Measurements from ENCODE around the gene SLITRK4. TPM values are rescaled to one million over a fixed set of nuclear protein-coding genes. Genes with fewer than 3 reads are reported as not detected.

Gene SLITRK4
- total RNA-seq, 4 donors from 2014 or later = 1.3 to 6.9 (median 2.4) TPM

DNA sequence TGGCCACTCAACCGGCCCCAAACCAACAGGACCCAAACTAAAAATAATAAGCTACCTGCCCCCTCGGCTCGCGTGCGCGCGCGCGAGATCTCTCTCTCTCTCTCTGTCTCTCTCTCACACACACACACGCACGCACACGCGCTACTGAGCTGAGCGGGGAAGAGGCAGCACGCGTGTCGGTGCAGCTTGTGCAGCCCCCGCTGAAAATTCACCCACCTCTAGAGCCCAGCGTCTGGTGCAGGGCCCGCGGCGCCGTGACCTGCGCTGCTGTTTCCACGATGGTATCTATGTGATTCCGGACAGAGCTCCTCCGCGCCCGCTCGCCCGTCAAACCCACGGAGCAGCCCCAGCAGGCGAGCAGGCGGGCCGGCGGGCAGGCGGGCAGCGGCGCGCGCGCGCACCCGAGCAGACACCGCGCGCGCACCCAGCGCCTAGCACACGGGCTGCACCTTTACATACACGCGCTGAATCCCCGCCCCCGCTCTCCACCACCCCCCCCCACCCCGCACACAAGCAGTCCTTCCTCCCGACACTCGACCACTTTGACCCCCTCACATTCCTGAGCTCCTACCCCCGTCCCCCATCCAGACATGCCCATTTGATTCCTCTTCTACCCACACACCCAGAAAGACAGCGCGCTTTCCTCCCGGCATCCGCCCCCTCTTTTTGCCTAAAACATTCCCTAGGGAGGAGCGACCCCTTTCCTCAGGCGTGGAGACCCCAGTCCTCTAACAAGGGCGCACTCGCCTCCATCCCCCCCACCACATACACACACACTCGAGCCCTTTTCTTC, 1.0 kb downstream of the SLITRK4 start:
- DNase-seq (ENCODE audit: low spot score in 2 of 2) = no peak
- H3K9me3 ChIP-seq = no peaks in the 10 kb centered on the region
- H3K27me3 ChIP-seq = peaks cover 0 to 15% of the 10 kb centered on the region in 2 donors
- no peak overlapping the region for H3K27ac ChIP-seq
- H3K4me3 ChIP-seq = peak overlapping the region; percentile 12 to 54 (median 22)
- no peaks in the 10 kb centered on the region for H3K36me3 ChIP-seq
- peaks cover 0 to 14% (median 0%) of the 10 kb centered on the region in 4 donors for H3K4me1 ChIP-seq
- TF ChIP-seq EP300 (IDR thresholded peaks at IDR 0.05) (no peak), POLR2A (IDR thresholded peaks at IDR 0.05) (no peak)
- TF ChIP-seq, protein P1, sequence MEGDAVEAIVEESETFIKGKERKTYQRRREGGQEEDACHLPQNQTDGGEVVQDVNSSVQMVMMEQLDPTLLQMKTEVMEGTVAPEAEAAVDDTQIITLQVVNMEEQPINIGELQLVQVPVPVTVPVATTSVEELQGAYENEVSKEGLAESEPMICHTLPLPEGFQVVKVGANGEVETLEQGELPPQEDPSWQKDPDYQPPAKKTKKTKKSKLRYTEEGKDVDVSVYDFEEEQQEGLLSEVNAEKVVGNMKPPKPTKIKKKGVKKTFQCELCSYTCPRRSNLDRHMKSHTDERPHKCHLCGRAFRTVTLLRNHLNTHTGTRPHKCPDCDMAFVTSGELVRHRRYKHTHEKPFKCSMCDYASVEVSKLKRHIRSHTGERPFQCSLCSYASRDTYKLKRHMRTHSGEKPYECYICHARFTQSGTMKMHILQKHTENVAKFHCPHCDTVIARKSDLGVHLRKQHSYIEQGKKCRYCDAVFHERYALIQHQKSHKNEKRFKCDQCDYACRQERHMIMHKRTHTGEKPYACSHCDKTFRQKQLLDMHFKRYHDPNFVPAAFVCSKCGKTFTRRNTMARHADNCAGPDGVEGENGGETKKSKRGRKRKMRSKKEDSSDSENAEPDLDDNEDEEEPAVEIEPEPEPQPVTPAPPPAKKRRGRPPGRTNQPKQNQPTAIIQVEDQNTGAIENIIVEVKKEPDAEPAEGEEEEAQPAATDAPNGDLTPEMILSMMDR (IDR thresholded peaks at IDR 0.05) = no peak
- WGBS, 2 donors = 2 to 38% methylated on average over 10 to 64 of the region's 67 CpGs

DNA sequence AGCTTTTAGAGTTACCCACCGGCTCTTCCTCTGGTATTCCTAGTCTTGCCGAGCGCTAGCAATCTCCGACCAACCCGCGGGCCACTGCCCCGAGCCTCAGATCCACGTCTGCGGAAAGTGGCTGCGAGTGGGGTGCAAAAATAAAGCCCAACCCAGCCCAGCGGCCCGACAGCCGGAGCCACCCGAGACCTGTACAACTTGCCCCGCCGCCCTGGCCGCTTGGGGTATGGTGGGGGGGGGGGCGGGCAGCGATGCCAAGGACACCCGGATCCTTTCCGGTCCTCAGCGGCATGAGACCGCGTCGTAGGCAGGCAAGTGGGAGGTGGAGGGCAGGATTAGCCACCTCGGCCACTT, 1.6 kb downstream of the SLITRK4 start:
- no peak for DNase-seq (ENCODE audit: low spot score in 2 of 2)
- peak overlapping the region in 1 of 4 donors; percentile 61 for H3K27ac ChIP-seq
- TF ChIP-seq, protein P1 (IDR thresholded peaks at IDR 0.05) = no peak
- TF ChIP-seq EP300 (IDR thresholded peaks at IDR 0.05) (no peak), POLR2A (IDR thresholded peaks at IDR 0.05) (no peak)
- peaks cover 0 to 14% (median 0%) of the 10 kb centered on the region in 4 donors for H3K4me1 ChIP-seq
- H3K27me3 ChIP-seq = peaks cover 0 to 15% of the 10 kb centered on the region in 2 donors
- H3K9me3 ChIP-seq = no peaks in the 10 kb centered on the region
- H3K36me3 ChIP-seq = no peaks in the 10 kb centered on the region
- WGBS, 2 donors = 47% methylated on average over 26 of the region's 26 CpGs; no CpG with 5 or more reads in 1 of the 2 donors
- peak overlapping the region; percentile 13 to 54 (median 30) for H3K4me3 ChIP-seq

DNA sequence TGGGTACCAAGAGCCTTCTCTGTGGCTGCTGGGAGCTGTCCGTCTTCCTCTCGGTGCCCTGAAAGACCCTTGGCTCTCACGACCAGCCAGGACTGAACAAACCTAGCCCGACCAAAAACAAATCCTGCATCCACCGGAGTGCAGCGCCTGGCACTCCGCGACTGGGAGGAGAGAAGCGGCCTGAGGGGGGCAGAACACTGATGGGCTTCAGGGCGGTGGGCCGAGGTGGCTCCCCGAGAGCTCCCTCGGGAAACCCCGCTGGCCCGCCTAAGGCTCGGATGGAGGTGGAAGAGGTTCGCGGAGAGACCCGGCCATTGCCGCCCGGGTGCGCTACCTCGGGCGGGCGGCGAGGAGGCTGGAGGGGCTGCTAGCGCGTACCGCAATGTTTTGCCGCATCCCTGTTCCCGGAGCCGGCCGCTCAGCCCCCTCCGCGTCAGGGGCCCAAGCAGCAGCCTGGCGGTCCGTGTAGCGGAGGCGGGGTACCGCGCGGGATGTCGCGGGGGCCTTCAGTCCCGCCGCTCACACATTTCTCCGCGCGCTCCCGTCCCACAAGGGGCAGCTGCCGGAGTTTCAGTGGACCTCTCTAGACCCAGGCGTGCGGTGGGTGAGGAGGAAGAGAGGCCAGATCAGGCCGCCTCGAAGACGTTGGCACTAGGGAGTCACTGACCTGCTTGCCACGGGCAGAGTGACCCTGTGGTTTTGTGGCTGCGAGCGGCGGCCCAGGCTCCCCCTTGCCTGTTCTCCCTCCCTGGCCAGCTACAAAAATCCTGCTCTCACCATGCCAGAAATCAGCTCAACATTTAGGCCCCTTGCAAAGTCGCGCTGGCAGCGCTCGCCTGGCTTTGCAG, 2.2 kb downstream of the SLITRK4 start:
- Histone ChIP-seq H3K9me3 (no peaks in the 10 kb centered on the region), H3K27ac (peak overlapping the region in 1 of 4 donors; percentile 61), H3K4me3 (peak overlapping the region; percentile 19 to 54 (median 30)), H3K36me3 (no peaks in the 10 kb centered on the region), H3K27me3 (peaks cover 0 to 15% of the 10 kb centered on the region in 2 donors), H3K4me1 (peaks cover 0 to 14% (median 0%) of the 10 kb centered on the region in 4 donors)
- 0 to 34% methylated on average over 5 to 49 of the region's 64 CpGs for WGBS, 2 donors
- no peak for TF ChIP-seq EP300 (IDR thresholded peaks at IDR 0.05)
- TF ChIP-seq POLR2A (IDR thresholded peaks at IDR 0.05) = no peak
- TF ChIP-seq, protein P1 (IDR thresholded peaks at IDR 0.05) = no peak
- no peak for DNase-seq (ENCODE audit: low spot score in 2 of 2)

DNA sequence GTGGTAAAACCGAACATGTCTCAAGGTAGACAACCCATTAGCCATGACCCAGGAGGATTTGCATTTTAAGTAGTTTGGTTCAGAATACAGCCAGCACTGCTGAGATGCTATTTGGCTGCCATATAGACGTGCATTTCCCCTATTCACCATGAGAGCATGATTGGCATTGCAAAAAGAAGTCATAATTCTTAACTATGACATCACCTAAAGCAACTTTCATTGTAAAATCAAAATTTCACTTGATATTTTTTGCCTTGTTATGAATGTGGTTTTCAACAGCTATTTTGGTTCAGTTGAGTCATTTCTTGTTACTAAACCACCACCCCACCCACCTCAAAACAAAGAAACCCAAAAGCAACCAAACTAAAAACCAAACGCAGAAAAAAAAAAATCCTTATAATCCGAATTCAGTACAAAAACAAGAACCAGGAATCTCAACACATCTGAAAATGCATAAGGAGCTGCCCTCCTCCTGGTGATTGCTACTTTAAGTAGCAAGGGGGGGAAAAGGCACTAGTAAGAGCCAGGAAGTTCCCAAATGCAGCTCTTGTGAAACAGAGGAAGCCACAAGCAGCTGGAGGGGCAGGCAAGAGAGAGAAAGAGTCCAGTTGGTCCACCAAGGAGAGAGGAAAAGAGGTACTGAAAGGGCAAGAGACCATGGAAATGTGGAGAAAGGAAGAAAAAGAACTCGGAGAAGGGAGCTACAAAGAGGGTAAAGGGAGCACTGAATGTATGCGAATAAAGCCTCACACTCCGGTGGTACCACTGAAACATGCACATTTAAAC, 3.1 kb downstream of the SLITRK4 start:
- peaks cover 0 to 15% of the 10 kb centered on the region in 2 donors for H3K27me3 ChIP-seq
- H3K36me3 ChIP-seq = no peaks in the 10 kb centered on the region
- 20 to 40% methylated on average over 7 of the region's 7 CpGs for WGBS, 2 donors
- DNase-seq (ENCODE audit: low spot score in 2 of 2) = no peak
- peak overlapping the region in 1 of 4 donors; percentile 61 for H3K27ac ChIP-seq
- peak overlapping the region in 3 of 4 donors; percentile 29 to 54 (median 30) for H3K4me3 ChIP-seq
- peaks cover 0 to 14% (median 0%) of the 10 kb centered on the region in 4 donors for H3K4me1 ChIP-seq
- no peaks in the 10 kb centered on the region for H3K9me3 ChIP-seq
- TF ChIP-seq, protein P1 (IDR thresholded peaks at IDR 0.05) = no peak
- peak in 1 of 2 donors; percentile 48 for TF ChIP-seq EP300 (IDR thresholded peaks at IDR 0.05)
